ENCODE measurements around the gene RNLS.

RNLS gene

GRCh38 chr10:88551246-88551645, 31.9 kb downstream of the RNLS start:
- DNase-seq, result no peak

GRCh38 chr10:88546497-88546896, 36.6 kb downstream of the RNLS start:
- no peak for DNase-seq

DNA sequence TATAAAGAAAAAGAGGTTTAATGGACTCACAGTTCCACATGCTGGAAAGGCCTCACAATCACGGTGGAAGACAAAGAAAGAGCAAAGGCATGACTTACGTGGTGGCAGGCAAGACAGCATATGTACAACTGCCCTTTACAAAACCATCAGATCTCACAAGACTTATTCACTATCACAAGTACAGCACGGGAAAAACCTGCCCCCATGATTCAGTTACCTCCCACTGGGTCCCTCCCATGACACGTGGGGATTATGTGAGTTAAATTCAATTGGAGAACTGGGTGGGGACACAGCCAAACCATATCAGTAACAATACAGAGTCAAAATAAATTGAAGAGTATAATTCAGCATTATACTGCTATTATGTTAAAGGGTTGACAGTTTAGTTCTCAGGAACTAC, 37.8 kb downstream of the RNLS start:
- DNase-seq, result no peak

DNA sequence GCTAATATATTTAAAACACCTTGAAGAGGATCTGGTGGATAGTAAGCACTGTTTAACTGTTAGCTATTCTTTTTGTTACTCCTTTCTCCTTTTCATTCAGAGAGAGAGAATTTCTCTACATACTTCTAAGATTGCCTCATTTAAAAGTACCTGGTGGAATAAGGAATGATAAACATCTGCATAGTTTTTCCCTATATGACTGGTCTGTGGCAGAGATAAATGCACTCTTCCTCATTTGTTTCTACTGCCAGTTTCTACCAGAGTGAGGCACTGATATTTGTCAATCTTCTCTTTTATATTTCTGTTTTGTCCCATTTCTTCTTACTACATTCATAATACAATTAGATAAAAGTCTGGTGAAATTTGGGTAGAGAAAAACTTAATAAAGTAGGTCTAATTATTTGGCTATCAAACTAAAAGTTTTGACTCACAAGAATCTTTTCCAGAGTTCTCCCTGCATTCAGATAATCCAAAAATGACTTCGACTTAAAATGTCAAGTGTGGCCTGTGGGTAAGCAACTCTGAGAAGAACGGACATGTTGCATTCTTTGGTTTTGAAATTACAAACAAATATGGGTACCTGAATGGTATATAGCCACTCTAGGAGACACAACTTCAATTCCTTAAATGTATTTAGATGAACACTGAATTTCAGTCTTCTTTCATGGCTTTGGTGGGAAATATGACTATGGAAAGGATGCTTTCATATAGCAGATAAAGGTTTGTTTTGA, 38.8 kb downstream of the RNLS start:
- DNase-seq, result no peak

DNA sequence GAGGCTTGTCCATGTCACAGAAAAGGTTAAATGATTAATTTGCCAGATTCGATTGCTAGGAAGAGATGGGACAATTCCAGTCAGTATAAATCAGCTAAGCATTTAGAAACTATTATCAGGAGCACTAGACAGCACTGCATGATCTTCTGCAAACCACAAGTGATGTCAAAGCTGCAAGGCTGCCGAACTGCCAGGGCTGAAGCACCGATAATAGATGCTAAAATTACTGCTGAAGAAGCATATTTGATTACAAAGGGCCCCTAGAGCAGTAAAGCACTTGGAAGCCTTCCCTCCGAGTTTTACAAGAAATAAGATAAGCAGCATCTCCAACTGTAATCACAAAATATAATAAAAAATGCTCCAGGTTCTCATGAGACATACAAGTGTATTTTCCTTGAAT, 40.6 kb downstream of the RNLS start:
- no peak for DNase-seq

- no peak for DNase-seq
Measured at GRCh38 chr10:88541116-88541626, 41.9 kb downstream of the RNLS start.

DNA sequence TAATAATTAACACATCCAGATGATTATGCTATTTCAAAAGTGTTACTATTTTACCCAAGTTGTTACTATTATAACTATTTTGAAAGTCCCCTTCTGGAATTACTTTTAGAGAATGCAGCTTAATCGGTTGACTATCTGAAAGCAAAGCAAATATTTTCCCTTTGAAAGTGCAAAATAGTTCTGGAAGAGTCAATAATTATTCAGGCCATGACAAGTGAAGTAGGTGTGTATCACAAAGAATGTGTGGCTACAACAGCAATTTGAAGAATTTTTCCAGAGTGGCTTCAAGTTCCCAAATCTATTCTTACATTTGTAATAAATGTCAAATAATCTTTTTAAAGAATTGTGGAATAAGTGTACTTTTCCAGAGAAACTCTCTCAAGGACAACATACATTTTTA, 42.8 kb downstream of the RNLS start:
- DNase-seq, result no peak

DNA sequence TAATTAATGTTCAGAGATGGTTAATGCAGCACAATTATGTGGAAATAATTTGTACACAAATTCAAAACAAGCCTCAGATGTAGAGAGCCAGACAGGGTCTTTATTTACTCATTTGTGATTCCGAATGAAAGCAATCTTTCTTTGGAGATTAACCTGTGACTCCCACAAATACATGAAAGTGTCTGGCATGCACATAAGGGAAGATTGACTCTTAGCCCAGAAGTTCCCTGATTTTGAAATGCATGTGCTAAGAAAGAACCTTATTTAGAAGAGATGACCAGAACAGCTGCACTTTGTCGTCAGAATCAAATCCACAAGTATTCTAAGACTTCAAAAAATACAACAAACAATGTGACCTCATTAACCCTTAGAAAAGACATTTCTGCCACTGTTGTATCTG, 45.1 kb downstream of the RNLS start:
- no peak for DNase-seq

- no peak for DNase-seq
Measured at GRCh38 chr10:88537322-88537721, 45.8 kb downstream of the RNLS start.

DNA sequence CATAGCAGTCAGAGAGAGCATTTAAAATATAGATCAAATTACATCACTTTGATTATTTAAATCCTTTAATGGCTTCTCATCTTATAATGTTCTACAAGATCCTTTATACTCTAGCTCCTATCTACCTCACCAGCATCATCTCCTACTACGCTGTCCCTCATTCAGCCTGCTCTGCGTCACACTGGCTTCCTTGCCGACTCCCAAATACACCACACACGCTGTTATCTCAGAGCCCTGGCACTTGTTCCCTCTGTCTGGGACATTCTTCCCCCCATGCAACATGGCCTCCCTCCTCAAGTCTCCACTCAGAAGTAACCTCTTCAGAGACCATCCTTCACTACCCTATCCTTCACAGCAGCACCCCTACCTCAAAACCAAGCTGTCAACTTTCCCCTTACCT, 46.7 kb downstream of the RNLS start:
- DNase-seq, result no peak

DNA sequence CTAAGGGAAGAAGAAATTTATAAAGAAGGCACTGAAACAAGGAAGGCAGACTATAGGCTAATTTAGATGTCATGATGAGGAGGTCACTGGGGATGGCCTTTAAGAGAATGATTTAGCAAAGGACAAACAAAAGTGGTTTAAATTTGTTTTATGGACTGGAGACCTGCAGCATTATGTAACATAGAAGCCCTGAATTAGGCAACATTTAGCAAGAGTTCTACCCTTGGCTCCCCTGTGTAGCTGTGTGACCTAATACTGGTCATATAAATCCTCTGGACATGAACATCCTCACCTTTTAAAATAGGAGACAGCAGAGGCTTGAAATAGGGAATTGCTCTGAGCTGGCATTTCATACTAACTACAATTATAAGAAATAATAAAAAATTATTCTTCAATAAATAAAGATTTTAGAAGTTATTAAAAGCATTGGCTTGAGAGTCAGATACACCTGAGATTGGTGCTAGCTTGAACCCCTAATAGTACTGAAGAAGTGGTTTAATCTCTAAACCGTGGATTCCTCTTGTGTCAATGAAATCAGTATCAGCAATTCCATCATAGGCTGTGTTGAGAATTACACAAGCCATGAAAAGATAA, 48.9 kb downstream of the RNLS start:
- DNase-seq, result no peak

DNA sequence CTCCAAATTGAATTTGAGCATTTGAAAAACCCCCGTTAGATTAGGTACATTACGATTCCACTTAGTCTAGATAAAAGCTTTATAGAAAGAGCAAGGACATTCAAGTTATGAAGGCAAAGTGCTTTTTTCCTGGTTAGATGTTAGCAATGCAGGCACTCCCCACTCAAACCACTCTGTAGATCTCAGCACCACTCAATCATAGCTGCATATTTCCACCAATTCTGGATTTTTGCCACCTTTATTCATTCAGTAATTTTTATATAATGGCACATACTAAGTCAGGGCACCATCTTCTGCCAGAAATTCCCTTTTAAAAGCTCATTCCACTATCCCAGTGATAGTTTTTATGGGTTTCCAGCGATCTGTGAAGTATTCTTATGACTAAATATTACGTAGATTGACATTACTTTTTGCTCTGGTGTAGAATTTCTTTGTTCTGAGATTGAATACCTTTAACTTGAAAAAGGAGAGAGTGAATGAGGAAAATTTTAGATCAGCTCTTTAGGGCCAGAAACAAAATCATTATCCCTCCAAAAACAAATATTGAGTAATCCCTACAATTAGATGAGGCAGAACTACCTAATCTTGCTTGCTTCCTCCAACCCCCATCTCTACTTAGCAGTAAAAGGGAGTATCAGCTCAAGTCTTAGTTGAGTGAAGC, 51.6 kb downstream of the RNLS start:
- no peak for DNase-seq

DNA sequence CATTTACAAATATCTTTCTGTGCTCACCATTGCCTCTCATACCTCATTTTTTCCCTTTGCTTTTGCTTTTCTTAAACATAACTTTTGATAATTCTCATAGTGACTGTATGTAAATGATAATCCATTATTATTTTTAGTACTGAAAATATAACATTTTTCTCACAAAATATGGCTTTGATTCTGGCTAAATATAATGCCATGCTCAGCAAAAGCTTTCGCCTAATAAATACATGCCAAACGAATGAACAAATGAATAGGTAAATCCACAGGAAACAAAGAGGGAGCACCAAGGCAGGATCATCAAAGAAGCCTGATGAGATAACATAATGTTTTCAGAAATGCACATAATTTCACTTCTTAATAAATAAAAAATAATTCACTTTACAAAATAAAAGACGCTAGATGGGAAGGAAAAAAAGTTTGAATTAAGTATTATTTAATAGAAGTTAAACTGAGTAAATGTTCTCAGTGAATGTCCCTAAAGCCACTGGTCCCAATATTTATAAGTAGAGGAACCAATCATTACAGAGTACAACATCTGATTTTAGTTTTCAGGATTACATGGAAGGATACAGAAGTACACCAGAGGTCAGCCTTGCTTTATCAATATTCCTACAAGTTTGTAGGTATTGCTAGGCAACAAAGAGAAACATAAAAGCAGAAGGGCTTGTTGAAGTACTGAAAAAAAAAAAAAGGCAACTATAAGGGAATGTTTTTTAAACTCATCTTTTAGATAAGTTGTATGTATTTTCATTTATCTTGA, 52.3 kb downstream of the RNLS start:
- DNase-seq, result no peak

DNA sequence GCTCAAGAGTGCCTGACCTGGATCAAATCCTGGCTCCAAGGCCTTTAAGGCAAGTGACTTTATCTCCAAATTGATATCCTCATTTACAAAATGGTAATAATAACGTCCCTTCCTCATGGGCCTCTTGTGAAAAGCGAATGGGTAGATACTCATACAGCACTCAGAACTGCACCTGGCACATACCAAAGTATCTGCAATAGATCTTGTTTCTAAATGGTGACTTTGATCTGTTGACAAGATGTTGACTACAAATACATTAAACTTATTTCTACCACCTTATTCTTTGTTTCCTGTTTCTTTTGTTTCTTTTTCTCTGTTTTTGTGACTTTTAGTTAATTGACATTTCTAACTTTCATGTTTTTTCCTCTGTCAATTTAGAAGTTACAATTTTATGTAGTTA, 53.0 kb downstream of the RNLS start:
- DNase-seq, result no peak

DNA sequence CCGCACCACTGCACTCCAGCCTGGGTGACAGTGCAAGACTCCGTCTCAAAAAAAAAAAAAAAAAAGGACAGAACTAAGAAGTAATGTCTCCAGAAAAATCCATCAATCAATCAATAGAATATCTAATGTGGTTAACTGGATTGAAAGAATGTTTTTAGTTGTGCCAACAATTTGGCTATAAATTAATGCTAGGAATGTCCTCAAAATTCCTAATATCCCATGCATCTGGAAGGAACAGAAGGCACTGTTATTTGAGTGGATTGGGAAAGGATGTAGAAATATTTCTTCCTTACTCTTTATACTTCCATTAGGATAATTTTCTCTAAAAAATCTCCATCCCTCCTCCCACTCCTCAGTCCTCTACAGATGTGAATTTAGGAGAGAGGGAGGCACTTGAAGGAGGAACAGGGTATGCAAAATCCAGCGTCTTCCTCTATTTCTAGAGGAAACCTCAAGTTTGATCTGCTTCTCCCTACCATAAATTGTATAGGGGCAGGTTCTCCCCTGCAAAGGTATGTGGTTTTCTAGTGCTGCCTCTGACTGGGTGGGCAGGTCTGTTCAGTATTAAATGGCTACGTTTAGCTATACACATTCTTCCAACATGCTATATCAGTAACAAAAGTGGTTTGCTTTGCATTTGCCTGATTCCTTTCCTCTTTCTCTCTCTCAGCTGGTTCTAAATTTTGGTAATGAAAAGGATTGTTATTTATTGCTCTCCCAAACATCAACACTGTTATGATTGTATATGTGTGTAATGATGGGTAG, 54.1 kb downstream of the RNLS start:
- DNase-seq, result no peak

- no peak for DNase-seq
Measured at GRCh38 chr10:88528201-88528600, 54.9 kb downstream of the RNLS start.

DNA sequence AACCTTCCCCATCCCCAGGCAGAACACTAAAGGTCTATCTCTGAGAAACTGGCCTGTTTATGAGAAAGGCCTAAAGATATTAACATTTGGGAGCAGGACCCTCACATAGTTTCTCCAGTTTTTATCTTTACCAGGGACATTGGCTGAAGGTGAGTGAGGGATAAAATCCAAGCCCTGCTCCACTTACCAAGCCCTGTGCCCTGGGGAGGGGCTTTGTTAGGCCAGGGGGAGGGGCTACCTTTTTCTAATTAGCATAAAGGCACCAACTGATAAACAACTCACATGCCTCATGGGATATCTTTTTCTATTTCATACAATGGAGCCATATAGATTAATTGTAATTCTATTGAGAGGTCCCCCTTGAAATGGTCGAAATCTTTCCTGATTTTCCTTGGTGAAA, 55.9 kb downstream of the RNLS start:
- no peak for DNase-seq

DNA sequence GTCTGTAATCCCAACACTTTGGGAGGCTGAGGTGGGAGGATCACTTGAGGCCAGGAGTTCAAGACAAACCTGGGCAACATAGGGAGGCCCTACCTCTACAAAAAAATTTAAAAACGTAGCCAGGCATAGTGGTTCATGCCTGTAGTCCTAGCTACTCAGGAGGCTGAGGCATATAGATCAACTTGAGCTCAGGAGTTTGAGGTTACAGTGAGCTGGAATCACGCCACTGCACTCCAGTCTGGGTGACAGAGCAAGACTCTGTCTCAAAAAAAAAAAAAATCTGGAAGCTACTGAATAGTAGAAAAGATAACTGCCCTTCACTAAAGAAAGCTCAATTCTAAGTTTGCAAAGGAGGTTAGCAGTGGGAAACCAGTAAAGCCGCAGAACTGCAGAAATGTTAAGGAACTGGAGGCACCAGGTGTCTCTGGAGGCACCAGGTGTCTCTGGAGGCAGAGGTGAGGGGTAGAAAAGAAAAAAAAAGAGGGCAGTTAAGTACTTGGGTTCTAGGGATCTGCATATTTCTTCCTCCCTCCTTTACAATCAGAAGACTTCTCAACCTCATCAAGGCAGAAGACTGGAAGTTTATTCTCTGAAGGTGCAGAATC, 56.5 kb downstream of the RNLS start:
- DNase-seq, result no peak

DNA sequence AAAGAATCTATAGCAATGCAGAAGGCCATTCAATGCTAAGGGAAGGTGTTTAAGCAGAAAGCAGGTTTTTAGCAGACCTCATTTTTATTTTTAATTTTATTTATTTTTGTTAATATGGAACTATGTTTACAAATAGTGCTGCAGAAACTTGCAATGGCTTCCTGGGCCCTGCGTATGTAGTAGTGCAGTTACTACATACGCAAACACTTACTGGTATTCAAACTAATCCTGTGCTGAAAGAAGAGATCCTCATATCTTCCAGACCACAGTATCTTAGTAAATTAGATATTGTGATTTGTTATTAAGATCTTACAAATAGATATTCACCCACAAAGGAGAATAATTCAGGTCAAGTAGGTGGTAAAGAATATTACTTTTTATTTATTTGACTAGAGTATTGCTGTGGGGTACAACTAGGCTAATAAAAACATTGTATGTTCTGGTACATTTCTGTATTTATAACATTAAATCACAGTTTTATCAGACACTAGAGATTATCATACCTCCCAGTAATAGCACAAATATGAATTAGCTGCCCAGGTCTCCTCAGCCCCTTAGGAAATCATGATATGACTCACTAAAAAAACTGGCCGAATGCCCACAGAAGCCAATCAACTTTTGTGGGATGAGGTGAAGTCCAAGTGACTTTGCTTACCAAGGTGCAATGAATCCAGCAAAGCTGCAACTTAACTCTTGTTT, 57.6 kb downstream of the RNLS start:
- no peak for DNase-seq

DNA sequence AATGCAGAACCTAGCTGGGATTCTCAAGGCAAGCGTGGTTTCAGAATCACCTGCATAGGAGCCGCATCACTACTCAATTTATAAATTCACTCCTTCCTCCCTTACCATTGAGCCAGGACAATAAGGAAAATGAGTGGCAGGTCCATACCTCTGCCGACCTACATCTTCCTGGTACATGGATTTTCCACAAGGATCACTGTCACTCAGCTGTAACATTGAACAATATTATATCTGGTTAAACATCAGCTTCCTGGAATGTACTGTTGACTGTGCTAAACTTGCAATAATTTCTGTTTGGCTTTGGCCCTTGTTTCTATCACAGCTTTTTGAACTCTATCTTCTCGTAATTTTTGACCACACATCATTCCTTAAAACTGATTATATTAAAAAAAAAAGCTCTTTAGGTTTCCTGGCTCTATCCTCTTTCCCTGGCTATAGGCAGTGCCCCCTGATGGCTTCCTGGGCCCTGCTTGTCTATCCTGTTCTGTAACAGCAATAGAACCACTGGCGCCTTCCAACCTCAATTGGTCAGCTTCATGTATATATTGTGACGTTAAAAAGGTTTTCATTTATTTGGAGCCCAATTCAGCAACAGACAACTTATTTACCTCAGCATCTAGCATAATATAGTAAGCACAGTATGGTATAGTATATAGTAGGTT, 59.2 kb downstream of the RNLS start:
- DNase-seq, result no peak

DNA sequence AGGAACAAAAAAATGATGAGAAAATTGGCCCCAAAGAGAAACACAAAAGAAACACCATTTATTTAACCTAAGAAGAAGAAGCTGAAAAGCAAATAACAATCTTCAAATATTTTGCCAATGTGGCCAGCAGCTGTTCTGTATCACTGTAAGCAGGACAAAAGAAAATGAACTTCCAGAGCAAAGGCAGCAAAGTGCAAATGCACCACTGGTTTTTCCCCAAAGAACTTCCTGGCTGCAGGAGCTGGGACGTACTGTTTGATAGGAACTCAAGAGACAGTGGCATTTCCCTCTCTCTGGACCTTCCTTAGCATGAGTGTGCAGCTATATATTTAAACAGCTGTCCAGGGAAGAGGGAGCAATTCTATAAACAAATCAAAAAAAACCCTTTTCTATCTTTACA, 60.4 kb downstream of the RNLS start:
- no peak for DNase-seq

Data from activated T-cell treated with anti-CD3 and anti-CD28 coated beads for 4 hours (primary cell).